HepG2 (cell line): ENCODE measurements around the gene SLC22A4. TPM values are rescaled to one million over a fixed set of nuclear protein-coding genes. Genes with fewer than 3 reads are reported as not detected.
A peak's percentile ranks its signal among the peaks of the same experiment; 100 is the strongest.

Experiments
- AFF4 ChIP-seq: sonication (generic); formaldehyde crosslinking; IDR thresholded peaks from 2 replicates; pipeline ENCODE4 v1.4.0; 2020; ENCODE audit warnings: missing genetic modification reagents
- KMT2B ChIP-seq: IDR thresholded peaks from 2 replicates; pipeline ENCODE4 v1.6.1; 2016; ENCODE audit warnings: missing genetic modification reagents, missing compliant biosample characterization
- MAFG ChIP-seq: sonication (generic); formaldehyde crosslinking; IDR thresholded peaks from 2 replicates; pipeline ENCODE4 v1.5.1; 2020; ENCODE audit warnings: mild to moderate bottlenecking, missing genetic modification reagents
- MAZ ChIP-seq, 2 experiments: sonication (generic) in 1 of 2; formaldehyde crosslinking in 1 of 2; IDR thresholded peaks; 2 replicates each; pipeline versions ENCODE4 v1.5.0 to v1.6.1; 2012 to 2020; ENCODE audit warnings: low read depth in 2 of 2, mild to moderate bottlenecking in 2 of 2, borderline replicate concordance in 1 of 2, improper control_type of control experiment in 1 of 2, low read length in 1 of 2, missing genetic modification reagents in 1 of 2, moderate library complexity in 1 of 2
- MXI1 ChIP-seq: IDR thresholded peaks from 3 replicates; pipeline ENCODE4 v1.6.1; 2012; ENCODE audit warnings: low read depth, low read length, inconsistent platforms, borderline replicate concordance
- NBN ChIP-seq: fragments of 450-650 bp; conservative IDR thresholded peaks from 2 replicates; pipeline ENCODE4 v1.6.1; 2017
- RXRB ChIP-seq: IDR thresholded peaks from 2 replicates; pipeline ENCODE4 v1.6.1; 2016; ENCODE audit warnings: borderline replicate concordance, missing genetic modification reagents, missing compliant biosample characterization
- SMAD1 ChIP-seq: sonication (generic); formaldehyde crosslinking; IDR thresholded peaks from 2 replicates; pipeline ENCODE4 v1.4.0; 2020; ENCODE audit warnings: missing genetic modification reagents, low read depth, mild to moderate bottlenecking, borderline replicate concordance
- TBX2 ChIP-seq: sonication (generic); formaldehyde crosslinking; IDR thresholded peaks from 2 replicates; pipeline ENCODE4 v1.5.0; 2020; ENCODE audit warnings: missing genetic modification reagents, mild to moderate bottlenecking, borderline replicate concordance
- ZBTB38 ChIP-seq: sonication (generic); formaldehyde crosslinking; IDR thresholded peaks from 2 replicates; pipeline ENCODE4 v1.5.1; 2020; ENCODE audit warnings: mild to moderate bottlenecking, missing genetic modification reagents
- ZNF34 ChIP-seq: sonication (generic); formaldehyde crosslinking; IDR thresholded peaks from 2 replicates; pipeline ENCODE4 v1.4.0; 2020; ENCODE audit warnings: mild to moderate bottlenecking, missing genetic modification reagents, borderline replicate concordance
- ZNF432 ChIP-seq: sonication (generic); formaldehyde crosslinking; IDR thresholded peaks from 2 replicates; pipeline ENCODE4 v1.5.0; 2020; ENCODE audit warnings: missing genetic modification reagents, mild to moderate bottlenecking, borderline replicate concordance
- ZNF510 ChIP-seq: sonication (generic); formaldehyde crosslinking; IDR thresholded peaks from 2 replicates; pipeline ENCODE4 v1.4.0; 2020; ENCODE audit warnings: low read depth, mild to moderate bottlenecking, missing genetic modification reagents
- ZNF614 ChIP-seq: IDR thresholded peaks from 2 replicates; pipeline ENCODE4 v1.6.1; 2018; ENCODE audit warnings: missing biosample characterization, missing genetic modification reagents, inconsistent platforms, borderline replicate concordance
- ZNF687 ChIP-seq: sonication (generic); formaldehyde crosslinking; IDR thresholded peaks from 2 replicates; pipeline ENCODE4 v1.5.1; 2020; ENCODE audit warnings: mild to moderate bottlenecking, missing genetic modification reagents, moderate library complexity
- ZNF781 ChIP-seq: sonication (generic); formaldehyde crosslinking; IDR thresholded peaks from 2 replicates; pipeline ENCODE4 v1.5.1; 2020; ENCODE audit warnings: borderline replicate concordance, mild to moderate bottlenecking, missing genetic modification reagents; ENCODE audit errors: not compliant biosample characterization
- ZNF841 ChIP-seq: sonication (generic); formaldehyde crosslinking; IDR thresholded peaks from 2 replicates; pipeline ENCODE4 v1.8.1; 2023; ENCODE audit warnings: missing genetic modification reagents, borderline replicate concordance
- ZNF878 ChIP-seq: sonication (generic); formaldehyde crosslinking; IDR thresholded peaks from 2 replicates; pipeline ENCODE4 v1.8.1; 2023; ENCODE audit warnings: mild to moderate bottlenecking, missing genetic modification reagents, moderate library complexity
- ZNF879 ChIP-seq: sonication (generic); formaldehyde crosslinking; IDR thresholded peaks from 2 replicates; pipeline ENCODE4 v1.8.1; 2023; ENCODE audit warnings: missing genetic modification reagents
- ZZZ3 ChIP-seq: sonication (generic); formaldehyde crosslinking; IDR thresholded peaks from 2 replicates; pipeline ENCODE4 v1.4.0; 2020; ENCODE audit warnings: missing genetic modification reagents, mild to moderate bottlenecking, borderline replicate concordance
- polyA plus RNA-seq, 8 experiments: library from polyadenylated mRNA; depleted of rRNA in 3 of 8; stranded (reverse) in 7 of 8; unstranded in 1 of 8; fragments of >200 nt; fragmentation: Illumina TruSeq in 4 of 8; extraction: Trizol in 4 of 8; gene quantifications; 2 replicates each; pipeline versions ENCODE4 v1.2.1 to v1.2.3, GENCODE V29; 2011 to 2016; ENCODE audit warnings: low read depth in 4 of 8, missing spikeins in 1 of 8, mixed read lengths in 1 of 8; ENCODE audit not compliant: insufficient read depth in 1 of 8
- total RNA-seq, 5 experiments: library from RNA; depleted of rRNA; stranded (reverse); fragments of >200 nt; fragmentation: Illumina TruSeq; extraction: Trizol; gene quantifications; 2 replicates each; pipeline ENCODE4 v1.2.3, GENCODE V29; 2016; ENCODE audit warnings: low read depth in 1 of 5

The SLC22A4 gene
- total and polyA plus RNA-seq, 2 of the 13 experiments (the other 11 are each of a cell fraction or from before 2014, with no cell fraction given), result 0.33 to 0.62 TPM

- no peak; the same call in 1 of the 2 replicates for TF ChIP-seq AFF4
- TF ChIP-seq ZNF878, result no peak
- no peak for TF ChIP-seq SMAD1 (CRISPR knock-in tag)
- 0 out of 2 replicates have a peak, but pooled peaks have one; percentile 47 for TF ChIP-seq ZNF841 (CRISPR knock-in tag)
- peak; percentile 5; the same call in 1 of the 2 replicates for TF ChIP-seq ZBTB38
- TF ChIP-seq NBN, result no peak
- peak; percentile 44 for TF ChIP-seq KMT2B
- peak; percentile 96 for TF ChIP-seq ZNF687
- no peak; the same call in 1 of the 2 replicates for TF ChIP-seq TBX2 (CRISPR knock-in tag)
- TF ChIP-seq ZNF879 (CRISPR knock-in tag), result no peak
- 0 out of 3 replicates have a peak, but pooled peaks have one; percentile 3 for TF ChIP-seq MXI1
- TF ChIP-seq MAFG (CRISPR knock-in tag), result no peak
- TF ChIP-seq ZNF510 (CRISPR knock-in tag), result peak; percentile 78; the same call in 1 of the 2 replicates
- peak; percentile 17; the same call in 1 of the 2 replicates for TF ChIP-seq ZZZ3 (CRISPR knock-in tag)
- peak; percentile 81 for TF ChIP-seq ZNF781 (CRISPR knock-in tag)
- TF ChIP-seq RXRB (CRISPR knock-in tag), result no peak
- TF ChIP-seq MAZ (IDR thresholded peaks at IDR 0.05; ENCODE audit: borderline replicate concordance, low read depth, low read length), result peak; percentile 50
- peak; percentile 94 for TF ChIP-seq MAZ (CRISPR knock-in tag; IDR thresholded peaks at IDR 0.05; ENCODE audit: low read depth)
- TF ChIP-seq ZNF614 (CRISPR knock-in tag), result 0 out of 2 replicates have a peak, but pooled peaks have one; percentile 15
- no peak for TF ChIP-seq ZNF432 (CRISPR knock-in tag)
- no peak for TF ChIP-seq ZNF34 (CRISPR knock-in tag)
Observed at GRCh38 chr5:132293066-132293991, 865 bp upstream of the SLC22A4 start (continued).
